ENCODE data around the gene AGTPBP1. TPM values are rescaled to one million over a fixed set of nuclear protein-coding genes. Genes with fewer than 3 reads are reported as not detected.

The AGTPBP1 gene
- total RNA-seq, 1 donor from 2014 or later = 18.0 TPM

GRCh38 chr9:85533538-85533937 lies 208.2 kb downstream of the AGTPBP1 start:
- Mint-ChIP-seq H3K4me3 (ENCODE audit: unreplicated experiment) (no peak overlapping the region), H3K9me3 (ENCODE audit: unreplicated experiment) (no peaks in the 10 kb centered on the region), H3K27me3 (ENCODE audit: unreplicated experiment) (no peaks in the 10 kb centered on the region), H3K36me3 (ENCODE audit: unreplicated experiment) (no peaks in the 10 kb centered on the region), H3K27ac (ENCODE audit: unreplicated experiment) (no peak overlapping the region), H3K4me1 (ENCODE audit: unreplicated experiment) (peaks cover 14% of the 10 kb centered on the region)
- DNase-seq (ENCODE audit: extremely low spot score, unreplicated experiment) = no peak
- no peak for TF ChIP-seq CTCF (IDR thresholded peaks at IDR 0.05)

GRCh38 chr9:85530721-85531120 lies 211.0 kb downstream of the AGTPBP1 start:
- DNase-seq (ENCODE audit: extremely low spot score, unreplicated experiment) = no peak
- Mint-ChIP-seq H3K27ac (ENCODE audit: unreplicated experiment) (no peak overlapping the region), H3K4me1 (ENCODE audit: unreplicated experiment) (peaks cover under 1% of the 10 kb centered on the region), H3K9me3 (ENCODE audit: unreplicated experiment) (no peaks in the 10 kb centered on the region), H3K27me3 (ENCODE audit: unreplicated experiment) (peaks cover 8% of the 10 kb centered on the region), H3K36me3 (ENCODE audit: unreplicated experiment) (no peaks in the 10 kb centered on the region), H3K4me3 (ENCODE audit: unreplicated experiment) (no peak overlapping the region)
- TF ChIP-seq CTCF (IDR thresholded peaks at IDR 0.05) = no peak

GRCh38 chr9:85528607-85529006 lies 213.1 kb downstream of the AGTPBP1 start:
- no peak for DNase-seq (ENCODE audit: extremely low spot score, unreplicated experiment)

GRCh38 chr9:85528142-85528541 lies 213.6 kb downstream of the AGTPBP1 start:
- DNase-seq (ENCODE audit: extremely low spot score, unreplicated experiment) = no peak
- H3K4me3 Mint-ChIP-seq (ENCODE audit: unreplicated experiment) = no peak overlapping the region
- no peak overlapping the region for H3K27ac Mint-ChIP-seq (ENCODE audit: unreplicated experiment)
- TF ChIP-seq CTCF (IDR thresholded peaks at IDR 0.05) = no peak
- H3K27me3 Mint-ChIP-seq (ENCODE audit: unreplicated experiment) = peaks cover 25% of the 10 kb centered on the region
- H3K4me1 Mint-ChIP-seq (ENCODE audit: unreplicated experiment) = no peaks in the 10 kb centered on the region
- no peaks in the 10 kb centered on the region for H3K9me3 Mint-ChIP-seq (ENCODE audit: unreplicated experiment)
- H3K36me3 Mint-ChIP-seq (ENCODE audit: unreplicated experiment) = no peaks in the 10 kb centered on the region

More at GRCh38 chr9:85528607-85529006, 213.1 kb downstream of the AGTPBP1 start:
- H3K27me3 Mint-ChIP-seq (ENCODE audit: unreplicated experiment) = peaks cover 25% of the 10 kb centered on the region
- TF ChIP-seq CTCF (IDR thresholded peaks at IDR 0.05) = no peak
- no peak overlapping the region for H3K4me3 Mint-ChIP-seq (ENCODE audit: unreplicated experiment)
- H3K27ac Mint-ChIP-seq (ENCODE audit: unreplicated experiment) = no peak overlapping the region
- no peaks in the 10 kb centered on the region for H3K9me3 Mint-ChIP-seq (ENCODE audit: unreplicated experiment)
- H3K36me3 Mint-ChIP-seq (ENCODE audit: unreplicated experiment) = no peaks in the 10 kb centered on the region
- no peaks in the 10 kb centered on the region for H3K4me1 Mint-ChIP-seq (ENCODE audit: unreplicated experiment)

- Mint-ChIP-seq H3K36me3 (ENCODE audit: unreplicated experiment) (no peaks in the 10 kb centered on the region), H3K27ac (ENCODE audit: unreplicated experiment) (no peak overlapping the region), H3K9me3 (ENCODE audit: unreplicated experiment) (no peaks in the 10 kb centered on the region), H3K4me3 (ENCODE audit: unreplicated experiment) (no peak overlapping the region), H3K4me1 (ENCODE audit: unreplicated experiment) (peaks cover 5% of the 10 kb centered on the region), H3K27me3 (ENCODE audit: unreplicated experiment) (peaks cover 25% of the 10 kb centered on the region)
- no peak for TF ChIP-seq CTCF (IDR thresholded peaks at IDR 0.05)
- no peak for DNase-seq (ENCODE audit: extremely low spot score, unreplicated experiment)
These were observed 214.3 kb downstream of the AGTPBP1 start for GRCh38 chr9:85527331-85528020.
